Dermis blood vessel endothelial cell (primary cell): Measurements from ENCODE around the gene VAPA. TPM values are rescaled to one million over a fixed set of nuclear protein-coding genes. Genes with fewer than 3 reads are reported as not detected.
A peak's percentile ranks its signal among the peaks of the same experiment; 100 is the strongest.

Experiments used
- DNase-seq: peaks from one replicate; pipeline ENCODE4 v3.0.0; 2010
- total RNA-seq: library from RNA; depleted of rRNA; stranded (reverse); fragments of >200 nt; gene quantifications from 2 replicates; pipeline ENCODE4 v1.2.3, GENCODE V29; 2014

The VAPA gene
- total RNA-seq, 1 donor from 2014 or later = 261 TPM

DNA sequence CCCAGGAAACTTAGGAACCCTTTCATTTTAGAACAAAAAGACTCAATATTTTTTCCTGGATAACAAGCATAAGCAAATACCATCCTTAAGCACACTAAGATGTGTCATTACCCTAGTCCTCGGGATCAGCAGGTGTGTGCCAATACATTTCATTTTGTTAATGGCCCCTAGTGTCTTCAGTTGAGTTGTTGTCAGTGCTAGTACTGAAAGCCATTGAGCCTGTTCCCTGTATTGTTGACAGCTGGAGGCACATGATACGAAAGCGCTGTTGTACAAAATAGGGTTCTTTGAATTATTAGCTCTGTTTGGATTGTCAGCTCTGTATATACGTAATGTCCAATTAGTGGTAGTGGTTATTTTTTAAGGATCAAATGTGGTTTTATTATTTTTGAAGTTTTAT is 29.5 kb downstream of the VAPA start:
- DNase-seq = no peak

GRCh38 chr18:9944805-9945204 is 31.0 kb downstream of the VAPA start:
- DNase-seq = no peak

- DNase-seq = no peak
Measured at GRCh38 chr18:9946831-9947230, 33.0 kb downstream of the VAPA start.

DNA sequence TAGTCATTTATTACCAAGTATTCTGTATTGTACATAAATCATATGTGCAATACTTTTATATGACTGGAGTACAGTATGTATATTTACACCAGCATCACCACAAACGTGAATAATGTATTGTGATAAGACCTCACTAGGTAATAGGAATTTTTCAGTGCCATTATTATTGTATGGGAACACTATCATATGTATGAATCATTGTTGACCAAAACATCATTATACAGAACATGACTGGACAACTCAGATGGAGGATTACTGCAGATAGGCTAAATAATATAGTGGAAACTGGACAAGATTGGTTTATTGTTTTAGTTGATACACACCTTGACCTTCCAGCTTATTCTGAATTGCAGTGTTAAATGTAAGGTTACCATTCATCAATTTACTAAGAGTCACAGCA is 33.4 kb downstream of the VAPA start:
- DNase-seq = no peak

DNA sequence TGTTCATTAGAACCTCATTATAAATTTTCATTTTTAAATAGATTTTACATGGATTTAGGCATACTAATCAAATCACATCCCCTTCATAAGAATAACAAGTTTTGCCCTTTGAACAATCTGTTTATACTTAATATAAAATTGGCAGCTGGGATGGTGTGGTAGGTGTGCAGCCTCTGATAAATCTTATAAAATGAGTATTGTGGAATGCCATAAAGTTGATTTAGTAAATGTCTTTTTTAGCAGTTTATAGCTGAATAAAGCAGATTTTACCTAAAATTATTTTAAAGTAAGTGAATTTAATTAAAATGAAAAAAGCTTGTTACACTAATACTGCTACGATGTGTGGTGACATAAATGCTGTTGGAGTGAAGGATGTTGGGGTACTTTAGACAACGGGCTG is 35.5 kb downstream of the VAPA start:
- DNase-seq = no peak

GRCh38 chr18:9949861-9950260 is 36.0 kb downstream of the VAPA start:
- no peak for DNase-seq

- no peak for DNase-seq
Measured at GRCh38 chr18:9950289-9951016, 36.6 kb downstream of the VAPA start.

GRCh38 chr18:9951022-9951859 is 37.4 kb downstream of the VAPA start:
- DNase-seq = peak; percentile 86

DNA sequence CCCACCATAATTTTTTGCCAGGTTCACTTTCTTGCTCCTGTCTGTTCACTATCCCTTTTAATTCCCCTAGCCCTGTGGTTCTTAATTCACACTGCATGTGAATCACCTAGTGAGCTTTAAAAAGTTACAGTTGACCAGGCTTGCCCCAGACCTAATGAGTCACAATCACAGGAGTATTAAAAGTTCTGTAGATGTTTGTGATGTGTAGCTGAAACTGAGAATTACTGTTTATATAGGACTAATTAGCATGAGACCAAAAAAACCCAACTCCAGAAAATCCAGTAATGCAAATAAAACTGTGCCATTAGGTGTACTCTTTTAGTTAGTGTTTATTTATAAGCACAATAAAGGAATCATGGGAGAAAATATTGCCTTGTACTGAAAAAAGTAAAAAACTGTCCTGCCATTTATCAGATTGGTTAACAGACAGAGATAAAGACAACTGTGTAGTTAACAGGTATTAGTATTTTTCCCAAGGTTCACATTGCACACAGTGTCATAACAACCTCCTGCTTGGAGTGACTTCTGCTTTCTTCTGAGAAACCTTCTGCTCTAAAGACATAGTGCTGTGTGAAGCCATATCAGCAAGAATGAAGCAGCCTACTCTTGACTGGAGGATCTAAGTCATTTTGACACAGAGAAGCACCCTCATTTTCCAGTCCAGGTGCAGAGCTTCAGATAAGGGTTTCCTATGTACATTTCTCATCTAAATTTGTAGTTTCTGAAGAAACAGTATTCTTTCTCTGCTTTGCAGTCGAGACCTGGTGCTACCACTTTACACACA is 39.0 kb downstream of the VAPA start:
- no peak for DNase-seq

DNA sequence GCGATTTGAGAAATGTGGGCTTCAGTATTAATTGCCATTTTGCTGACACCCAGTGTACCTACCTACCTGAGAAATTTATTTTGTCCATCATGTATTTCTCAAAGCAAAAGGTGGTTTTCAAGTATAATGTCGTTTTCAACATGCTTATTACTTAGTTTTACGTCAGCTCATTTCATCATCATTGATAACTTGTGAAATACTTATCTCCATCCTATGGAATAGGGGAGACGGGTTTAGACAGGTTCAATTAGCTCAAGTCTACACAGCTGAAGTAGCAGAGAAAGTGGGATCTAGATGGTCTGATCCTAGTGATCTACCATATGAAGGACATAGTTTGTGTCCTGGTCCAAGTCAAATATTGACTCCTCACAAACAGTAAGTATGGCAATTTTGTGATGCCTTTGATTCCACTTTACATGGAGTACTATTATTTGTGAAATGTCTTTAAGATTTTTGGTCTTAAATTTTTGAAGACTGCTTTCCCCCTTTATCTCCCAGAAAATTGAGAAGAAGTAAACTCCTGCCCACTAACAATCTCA is 45.1 kb downstream of the VAPA start:
- DNase-seq = no peak

- no peak for DNase-seq
Measured at GRCh38 chr18:9959564-9959963, 45.7 kb downstream of the VAPA start.

GRCh38 chr18:9960258-9960904 is 46.6 kb downstream of the VAPA start:
- DNase-seq = no peak

DNA sequence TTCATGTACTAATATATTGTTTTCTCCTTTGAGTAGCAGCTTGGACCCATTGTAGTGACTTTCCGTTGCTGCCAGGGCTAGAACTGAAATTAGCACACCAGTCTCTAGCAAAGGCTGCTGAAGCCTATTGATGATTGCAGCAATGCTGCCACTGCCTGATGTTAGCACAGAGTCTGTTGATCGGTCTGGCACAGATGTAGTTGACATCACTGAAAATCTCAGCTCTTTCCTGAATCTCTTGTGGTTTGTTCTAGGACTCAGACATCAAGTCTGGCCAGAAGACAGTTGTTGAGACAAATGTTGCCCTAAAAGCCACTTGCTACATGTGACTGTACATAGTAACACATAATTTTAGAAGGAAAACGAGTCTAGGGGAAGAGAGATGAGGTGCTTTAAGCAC is 47.2 kb downstream of the VAPA start:
- DNase-seq = no peak

GRCh38 chr18:9965711-9966624 is 52.2 kb downstream of the VAPA start:
- no peak for DNase-seq

GRCh38 chr18:9968081-9968848 is 54.4 kb downstream of the VAPA start:
- DNase-seq = peak; percentile 33

DNA sequence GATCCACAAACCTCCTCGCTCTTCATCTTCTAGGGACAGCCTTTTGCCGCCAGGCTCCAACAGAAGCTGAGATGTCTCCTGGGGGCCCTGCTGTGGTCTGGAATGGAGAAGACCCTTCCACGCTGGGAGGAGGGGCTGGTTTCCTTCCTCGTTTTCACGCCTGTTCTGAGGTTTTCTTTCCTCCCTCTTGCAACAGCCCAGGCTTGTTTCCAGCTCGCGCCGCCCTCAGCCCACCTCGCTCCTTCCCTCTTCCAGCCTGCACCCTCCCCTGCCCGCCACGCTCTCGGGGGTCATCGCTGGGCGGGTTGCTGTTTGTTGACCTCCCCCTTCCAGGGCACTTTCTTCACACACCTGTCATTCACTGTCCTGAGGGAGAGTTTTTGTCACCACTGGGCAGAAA is 55.4 kb downstream of the VAPA start:
- DNase-seq = no peak

DNA sequence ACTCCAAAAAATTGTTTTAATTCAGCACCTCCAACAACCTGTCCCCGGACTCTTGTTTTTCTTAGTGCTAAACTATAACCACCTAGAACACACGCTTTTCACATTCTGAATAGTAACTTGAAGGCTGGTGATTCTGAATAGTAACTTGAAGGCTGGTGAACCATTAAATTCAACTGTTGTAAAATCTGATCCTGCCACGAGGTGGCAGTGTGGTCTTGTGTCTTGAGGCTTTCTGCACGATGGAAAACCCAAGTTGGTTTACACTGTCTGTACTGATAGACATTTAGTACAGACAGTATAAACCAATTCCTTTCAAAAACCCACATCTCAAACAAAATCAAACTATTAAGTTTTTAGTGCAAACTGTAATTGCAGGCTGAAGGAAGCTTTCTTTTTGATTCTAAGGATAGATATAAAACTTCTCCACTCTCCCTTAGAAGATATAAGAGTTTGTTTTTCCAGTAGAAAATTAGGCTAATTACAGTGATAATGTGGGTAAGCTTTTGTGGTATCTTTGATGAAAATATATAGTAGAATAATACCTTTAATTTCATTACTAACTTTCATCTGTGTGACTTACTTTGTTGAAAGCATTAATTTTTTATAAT is 57.6 kb downstream of the VAPA start:
- peak; percentile 89 for DNase-seq

- no peak for DNase-seq
Measured at GRCh38 chr18:9973470-9973869, 59.7 kb downstream of the VAPA start.

GRCh38 chr18:9974279-9974915 is 60.6 kb downstream of the VAPA start:
- no peak for DNase-seq

- DNase-seq = no peak
Measured at GRCh38 chr18:9975658-9976057, 61.8 kb downstream of the VAPA start.
